Activated CD4-positive, CD25-positive, alpha-beta regulatory T cell treated with anti-CD3 and anti-CD28 coated beads, Interleukin-2, amount 50 U/mL, for 72 hours (primary cell): ENCODE measurements around the gene JMJD8.
"Not testable (repeated sequence)": the region's sequence is repeated elsewhere in the genome, so short reads cannot be mapped to it uniquely, and the experiment has no call there.

ENCODE experiments used
- DNase-seq: peaks from one replicate; pipeline ENCODE4 v3.0.0; 2021

JMJD8 gene

GRCh38 chr16:708019-708418 is 23.9 kb upstream of the JMJD8 start:
- no peak for DNase-seq

GRCh38 chr16:707062-707538 is 23.0 kb upstream of the JMJD8 start:
- no peak for DNase-seq

- no peak for DNase-seq
Observed at GRCh38 chr16:706189-707061, 22.3 kb upstream of the JMJD8 start.

GRCh38 chr16:705431-706188 is 21.5 kb upstream of the JMJD8 start, which contains the start of gene FBXL16:
Gene FBXL16, minus strand, starts transcription at chr16:705801. Its CDS starts 8,396 bp downstream, at chr16:697405.
- DNase-seq = no peak

GRCh38 chr16:704552-705380 is 20.6 kb upstream of the JMJD8 start:
- DNase-seq = no peak

GRCh38 chr16:704047-704446 is 19.9 kb upstream of the JMJD8 start:
- no peak for DNase-seq

- DNase-seq = no peak
Observed at GRCh38 chr16:703406-703805, 19.3 kb upstream of the JMJD8 start.

GRCh38 chr16:702341-702740 is 18.2 kb upstream of the JMJD8 start:
- no peak for DNase-seq

GRCh38 chr16:700684-701584 is 16.8 kb upstream of the JMJD8 start:
- DNase-seq = no peak

GRCh38 chr16:698911-699671 is 15.0 kb upstream of the JMJD8 start:
- no peak for DNase-seq

GRCh38 chr16:695355-696089 is 11.4 kb upstream of the JMJD8 start:
- peak; percentile 78 for DNase-seq

GRCh38 chr16:694863-695354 is 10.8 kb upstream of the JMJD8 start:
- no peak for DNase-seq

- DNase-seq = no peak
Observed at GRCh38 chr16:694187-694862, 10.2 kb upstream of the JMJD8 start.

- DNase-seq = no peak
Observed at GRCh38 chr16:693766-694165, 9.6 kb upstream of the JMJD8 start.

- no peak for DNase-seq
Observed at GRCh38 chr16:693364-693763, 9.2 kb upstream of the JMJD8 start.

GRCh38 chr16:692356-693108 is 8.4 kb upstream of the JMJD8 start:
- DNase-seq = no peak

GRCh38 chr16:691242-691641 is 7.1 kb upstream of the JMJD8 start:
- not testable (repeated sequence) for DNase-seq

- no peak for DNase-seq
Observed at GRCh38 chr16:689175-689897, 5.2 kb upstream of the JMJD8 start.
